NCI-H1930 (cell line): ENCODE results near the gene FSTL4.

ENCODE experiments used
- DNase-seq, 2 experiments: peaks; one replicate each; lab custom pipeline; 2025; lab: John Stamatoyannopoulos, UW

Gene FSTL4

GRCh38 chr5:133291524-133291923, 320.8 kb downstream of the FSTL4 start:
- no peak for DNase-seq

GRCh38 chr5:133290669-133291240, 321.6 kb downstream of the FSTL4 start:
- no peak for DNase-seq

- DNase-seq, result no peak
Observed at GRCh38 chr5:133289686-133290367, 322.5 kb downstream of the FSTL4 start.

- DNase-seq, result no peak
Observed at GRCh38 chr5:133287500-133287899, 324.8 kb downstream of the FSTL4 start.

GRCh38 chr5:133286483-133286882, 325.9 kb downstream of the FSTL4 start:
- no peak for DNase-seq

GRCh38 chr5:133285583-133286021, 326.7 kb downstream of the FSTL4 start:
- no peak for DNase-seq

- no peak for DNase-seq
Observed at GRCh38 chr5:133284306-133284705, 328.0 kb downstream of the FSTL4 start.

- no peak for DNase-seq
Observed at GRCh38 chr5:133278317-133278716, 334.0 kb downstream of the FSTL4 start.

- DNase-seq, result no peak
Observed at GRCh38 chr5:133277744-133278143, 334.6 kb downstream of the FSTL4 start.

GRCh38 chr5:133276171-133276570, 336.2 kb downstream of the FSTL4 start:
- no peak for DNase-seq

GRCh38 chr5:133275631-133276030, 336.7 kb downstream of the FSTL4 start:
- no peak for DNase-seq

GRCh38 chr5:133274597-133274935, 337.8 kb downstream of the FSTL4 start:
- no peak for DNase-seq

- DNase-seq, result no peak
Observed at GRCh38 chr5:133273661-133274596, 338.4 kb downstream of the FSTL4 start.

GRCh38 chr5:133272345-133272744, 340.0 kb downstream of the FSTL4 start:
- no peak for DNase-seq

GRCh38 chr5:133271606-133272005, 340.7 kb downstream of the FSTL4 start:
- DNase-seq, result no peak

GRCh38 chr5:133269691-133270090, 342.6 kb downstream of the FSTL4 start:
- DNase-seq, result no peak

GRCh38 chr5:133267601-133268000, 344.7 kb downstream of the FSTL4 start:
- no peak for DNase-seq

- DNase-seq, result no peak
Observed at GRCh38 chr5:133266966-133267365, 345.4 kb downstream of the FSTL4 start.

- no peak for DNase-seq
Observed at GRCh38 chr5:133266527-133266878, 345.8 kb downstream of the FSTL4 start.

GRCh38 chr5:133265720-133266526, 346.4 kb downstream of the FSTL4 start:
- DNase-seq, result no peak

GRCh38 chr5:133265257-133265656, 347.1 kb downstream of the FSTL4 start:
- DNase-seq, result no peak

- no peak for DNase-seq
Observed at GRCh38 chr5:133262690-133263089, 349.7 kb downstream of the FSTL4 start.
